ENCODE data around the gene CGB8. TPM values are rescaled to one million over a fixed set of nuclear protein-coding genes. Genes with fewer than 3 reads are reported as not detected.

The CGB8 gene
- total RNA-seq, 4 donors from 2014 or later: not detected

DNA sequence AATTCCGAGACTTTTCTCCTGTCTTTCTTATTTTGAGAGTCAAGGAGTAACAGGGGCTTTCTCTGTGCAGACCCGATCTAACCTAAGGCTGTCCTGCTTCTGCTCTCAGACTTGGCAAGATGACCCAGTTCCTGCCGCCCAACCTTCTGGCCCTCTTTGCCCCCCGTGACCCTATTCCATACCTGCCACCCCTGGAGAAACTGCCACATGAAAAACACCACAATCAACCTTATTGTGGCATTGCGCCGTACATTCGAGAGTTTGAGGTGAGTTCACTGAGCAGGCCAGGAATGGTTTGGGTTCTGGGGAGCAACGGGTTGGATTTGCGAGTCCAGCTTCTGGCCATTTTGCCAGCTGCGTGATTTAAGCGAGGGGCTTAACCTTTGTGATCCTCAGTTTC, 37.4 kb upstream of the CGB8 start:
- TF ChIP-seq, protein P1, sequence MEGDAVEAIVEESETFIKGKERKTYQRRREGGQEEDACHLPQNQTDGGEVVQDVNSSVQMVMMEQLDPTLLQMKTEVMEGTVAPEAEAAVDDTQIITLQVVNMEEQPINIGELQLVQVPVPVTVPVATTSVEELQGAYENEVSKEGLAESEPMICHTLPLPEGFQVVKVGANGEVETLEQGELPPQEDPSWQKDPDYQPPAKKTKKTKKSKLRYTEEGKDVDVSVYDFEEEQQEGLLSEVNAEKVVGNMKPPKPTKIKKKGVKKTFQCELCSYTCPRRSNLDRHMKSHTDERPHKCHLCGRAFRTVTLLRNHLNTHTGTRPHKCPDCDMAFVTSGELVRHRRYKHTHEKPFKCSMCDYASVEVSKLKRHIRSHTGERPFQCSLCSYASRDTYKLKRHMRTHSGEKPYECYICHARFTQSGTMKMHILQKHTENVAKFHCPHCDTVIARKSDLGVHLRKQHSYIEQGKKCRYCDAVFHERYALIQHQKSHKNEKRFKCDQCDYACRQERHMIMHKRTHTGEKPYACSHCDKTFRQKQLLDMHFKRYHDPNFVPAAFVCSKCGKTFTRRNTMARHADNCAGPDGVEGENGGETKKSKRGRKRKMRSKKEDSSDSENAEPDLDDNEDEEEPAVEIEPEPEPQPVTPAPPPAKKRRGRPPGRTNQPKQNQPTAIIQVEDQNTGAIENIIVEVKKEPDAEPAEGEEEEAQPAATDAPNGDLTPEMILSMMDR (IDR thresholded peaks at IDR 0.05): no peak
- no peak for TF ChIP-seq POLR2A (IDR thresholded peaks at IDR 0.05)
- Histone ChIP-seq H3K27ac (peak overlapping the region; percentile 81 to 87), H3K4me1 (peaks cover 0 to 19% of the 10 kb centered on the region in 2 donors), H3K4me3 (peak overlapping the region; percentile 93 to 94), H3K9me3 (no peaks in the 10 kb centered on the region), H3K27me3 (no peaks in the 10 kb centered on the region), H3K36me3 (no peaks in the 10 kb centered on the region)
- no peak for DNase-seq
- intact Hi-C loops (cut with DNase I; ENCODE audit: low total_unique reads): no loop called here

DNA sequence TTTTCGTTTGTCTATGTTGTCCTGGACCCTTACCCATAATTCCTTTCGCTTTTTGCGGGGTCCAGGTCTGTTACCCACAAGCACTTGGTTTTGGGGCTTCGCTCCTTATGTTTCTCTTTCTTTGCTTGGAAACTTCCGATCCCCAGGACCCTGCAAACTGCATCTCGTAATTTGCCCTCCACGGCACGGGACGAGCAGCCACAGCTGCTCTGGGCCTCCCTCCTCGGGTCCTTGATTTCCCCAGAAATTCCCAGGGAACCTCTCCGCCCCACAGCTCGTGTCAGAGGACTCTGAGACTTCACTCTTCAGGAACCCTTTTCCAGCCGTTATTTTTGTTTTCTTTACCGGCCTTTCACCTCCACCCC, 36.9 kb upstream of the CGB8 start:
- no peaks in the 10 kb centered on the region for H3K36me3 ChIP-seq
- DNase-seq: no peak
- intact Hi-C loops (cut with DNase I; ENCODE audit: low total_unique reads): no loop called here
- no peaks in the 10 kb centered on the region for H3K27me3 ChIP-seq
- no peak for TF ChIP-seq POLR2A (IDR thresholded peaks at IDR 0.05)
- TF ChIP-seq, protein P1 (IDR thresholded peaks at IDR 0.05): no peak
- H3K4me3 ChIP-seq: peak overlapping the region; percentile 93 to 94
- H3K9me3 ChIP-seq: no peaks in the 10 kb centered on the region
- peaks cover 0 to 19% of the 10 kb centered on the region in 2 donors for H3K4me1 ChIP-seq
- H3K27ac ChIP-seq: peak overlapping the region; percentile 81 to 87

DNA sequence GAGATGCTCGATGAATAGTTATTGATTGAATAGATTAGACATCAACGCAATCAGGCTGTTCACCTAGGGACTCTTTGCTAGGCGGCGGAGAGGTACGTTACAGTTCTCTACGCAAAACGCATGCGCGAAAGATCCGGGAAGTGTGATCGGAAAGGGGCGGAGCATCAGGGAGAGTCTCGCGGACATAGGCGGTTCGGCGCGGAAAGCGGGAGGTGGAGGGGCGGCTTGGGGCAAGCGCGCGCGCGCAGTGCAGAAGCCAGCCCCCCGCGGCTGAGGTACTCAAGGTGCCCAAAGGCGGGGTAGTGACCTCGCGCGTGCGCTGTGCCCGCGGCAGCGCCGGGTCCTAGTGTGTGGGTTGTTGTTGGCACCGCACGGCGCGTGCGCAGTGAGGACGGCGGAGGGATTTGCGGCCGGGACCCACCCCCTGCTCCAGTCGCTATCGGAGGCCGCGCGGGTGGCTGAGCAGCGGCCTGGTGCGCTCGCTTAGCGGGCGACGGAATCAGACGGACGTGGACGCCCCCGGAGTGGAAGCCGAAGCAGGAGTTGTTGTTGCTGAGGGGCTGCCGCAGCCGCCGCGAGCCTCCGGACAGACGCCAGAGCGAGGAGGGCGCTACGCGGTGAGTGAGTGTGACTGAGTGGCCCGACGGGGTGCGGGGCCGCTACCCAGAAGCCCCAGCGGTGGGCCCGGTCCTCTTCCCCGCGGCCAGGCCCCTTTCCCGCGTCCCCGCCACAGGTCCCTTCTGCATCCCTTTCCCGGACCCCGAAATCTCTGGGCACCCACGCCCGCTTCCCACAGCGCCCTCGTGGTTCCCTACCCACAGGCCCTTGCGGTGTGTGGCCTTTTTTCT, 36.3 kb upstream of the CGB8 start, which contains the start of gene SNRNP70:
SNRNP70 (plus strand) TSS at position 432 of the 848 bp plus-strand sequence. CDS start 964 bp downstream, outside the sequence.
- H3K27me3 ChIP-seq: no peaks in the 10 kb centered on the region
- TF ChIP-seq POLR2A (IDR thresholded peaks at IDR 0.05): peak; percentile 57 to 91
- TF ChIP-seq, protein P1 (IDR thresholded peaks at IDR 0.05): peak in 3 of 4 experiments; percentile 14 to 33 (median 21)
- H3K4me1 ChIP-seq: peaks cover 0 to 19% of the 10 kb centered on the region in 2 donors
- intact Hi-C loops (cut with DNase I; ENCODE audit: low total_unique reads): no loop called here
- no peaks in the 10 kb centered on the region for H3K9me3 ChIP-seq
- peak; percentile 99 for DNase-seq
- H3K27ac ChIP-seq: peak within 1 kb of the TSS; percentile 81 to 87
- no peaks in the 10 kb centered on the region for H3K36me3 ChIP-seq
- H3K4me3 ChIP-seq: peak within 1 kb of the TSS; percentile 93 to 94

DNA sequence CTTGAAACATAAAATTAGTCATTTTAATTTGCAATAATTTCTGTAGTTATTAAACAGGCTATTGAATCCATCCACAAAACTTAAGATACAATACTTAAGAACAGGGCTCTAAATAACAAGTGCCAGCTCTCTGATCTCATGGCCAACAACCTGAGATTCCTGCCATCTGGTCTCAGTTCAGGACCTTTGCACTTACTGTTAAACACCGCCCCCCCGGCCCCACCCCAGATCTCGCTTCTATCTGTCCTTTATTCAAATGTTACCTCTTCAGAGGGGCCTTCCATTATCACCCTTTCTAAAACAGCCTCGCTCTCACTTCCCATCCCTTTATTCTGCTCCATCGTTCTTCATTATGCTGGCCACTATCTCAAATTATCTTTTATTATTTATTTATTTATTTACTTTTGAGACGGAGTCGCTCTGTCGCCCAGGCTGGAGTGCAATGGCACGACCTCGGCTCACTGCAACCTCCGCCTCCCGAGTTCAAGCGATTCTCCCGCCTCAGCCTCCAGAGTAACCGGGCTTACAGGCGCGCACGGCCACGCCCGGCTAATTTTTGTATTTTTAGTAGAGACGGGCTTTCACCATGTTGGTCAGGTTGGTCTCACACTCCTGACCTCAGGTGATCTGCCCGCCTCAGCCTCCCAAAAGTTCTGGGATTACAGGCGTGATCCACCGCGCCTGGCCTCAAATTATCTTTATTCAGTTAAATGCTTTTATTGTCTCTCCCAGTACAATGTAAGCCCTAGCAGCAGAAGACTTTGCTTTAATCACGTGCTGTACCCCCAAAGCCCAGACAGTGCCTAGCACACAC, 35.5 kb upstream of the CGB8 start:
- Histone ChIP-seq H3K36me3 (no peaks in the 10 kb centered on the region), H3K4me1 (peaks cover 0 to 19% of the 10 kb centered on the region in 2 donors), H3K27ac (peak overlapping the region; percentile 81 to 87), H3K4me3 (peak overlapping the region; percentile 93 to 94), H3K9me3 (no peaks in the 10 kb centered on the region), H3K27me3 (no peaks in the 10 kb centered on the region)
- DNase-seq: no peak
- TF ChIP-seq, protein P1 (IDR thresholded peaks at IDR 0.05): no peak
- TF ChIP-seq POLR2A (IDR thresholded peaks at IDR 0.05): no peak
- intact Hi-C loops (cut with DNase I; ENCODE audit: low total_unique reads): no loop called here
